HL-60/S4 treated with retinoic acid at 250 ng/mL for 4 days and 3 days (cell line): ENCODE results near the gene SBK1.

ENCODE experiments used
- in situ Hi-C: fragments of 300-500 bp; cut with MboI; formaldehyde crosslinking; loops from 2 replicates; pipeline ENCODE4 v1.7.0; 2022; ENCODE audit warnings: low sequenced_read_pairs

Gene SBK1

DNA sequence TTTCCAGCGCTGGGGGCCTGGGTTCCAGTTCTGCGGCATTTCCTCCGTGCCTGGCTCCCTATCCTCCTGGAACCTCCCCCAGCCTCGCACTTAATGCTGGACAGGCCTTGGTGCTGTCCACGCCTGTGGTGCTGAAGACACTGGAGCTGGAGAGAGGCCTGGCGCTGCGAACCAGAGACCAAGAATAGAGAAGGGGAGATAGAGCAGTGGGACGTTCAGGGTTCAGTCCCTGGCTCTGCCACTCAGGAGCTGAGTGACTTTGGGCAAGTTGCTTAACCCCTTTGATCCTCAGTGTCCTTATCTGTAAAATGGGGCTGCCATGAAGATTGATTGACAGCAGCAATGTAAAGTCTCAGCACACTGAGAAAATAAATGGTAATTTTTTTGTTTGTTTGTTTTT, 11.9 kb downstream of the SBK1 start:
- in situ Hi-C loops, result no loop called here

DNA sequence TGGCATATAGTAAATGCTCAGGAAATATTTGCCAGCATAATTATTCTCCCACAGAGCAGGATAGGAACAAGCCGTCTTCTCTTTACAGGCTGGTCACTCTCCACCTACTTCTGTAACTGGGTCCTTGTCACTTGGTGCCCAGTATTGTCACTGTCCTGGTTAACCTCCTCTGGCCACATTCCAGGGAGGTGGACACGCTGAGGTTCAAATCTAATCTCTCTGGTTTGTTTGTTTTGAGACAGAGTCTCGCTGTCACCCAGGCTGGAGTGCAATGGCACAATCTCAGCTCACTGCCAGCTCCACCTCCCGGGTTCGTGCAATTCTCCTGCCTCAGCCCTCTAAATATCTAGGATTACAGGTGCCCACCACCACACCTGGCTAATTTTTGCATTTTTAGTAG, 15.6 kb downstream of the SBK1 start:
- in situ Hi-C loops, result no loop called here

DNA sequence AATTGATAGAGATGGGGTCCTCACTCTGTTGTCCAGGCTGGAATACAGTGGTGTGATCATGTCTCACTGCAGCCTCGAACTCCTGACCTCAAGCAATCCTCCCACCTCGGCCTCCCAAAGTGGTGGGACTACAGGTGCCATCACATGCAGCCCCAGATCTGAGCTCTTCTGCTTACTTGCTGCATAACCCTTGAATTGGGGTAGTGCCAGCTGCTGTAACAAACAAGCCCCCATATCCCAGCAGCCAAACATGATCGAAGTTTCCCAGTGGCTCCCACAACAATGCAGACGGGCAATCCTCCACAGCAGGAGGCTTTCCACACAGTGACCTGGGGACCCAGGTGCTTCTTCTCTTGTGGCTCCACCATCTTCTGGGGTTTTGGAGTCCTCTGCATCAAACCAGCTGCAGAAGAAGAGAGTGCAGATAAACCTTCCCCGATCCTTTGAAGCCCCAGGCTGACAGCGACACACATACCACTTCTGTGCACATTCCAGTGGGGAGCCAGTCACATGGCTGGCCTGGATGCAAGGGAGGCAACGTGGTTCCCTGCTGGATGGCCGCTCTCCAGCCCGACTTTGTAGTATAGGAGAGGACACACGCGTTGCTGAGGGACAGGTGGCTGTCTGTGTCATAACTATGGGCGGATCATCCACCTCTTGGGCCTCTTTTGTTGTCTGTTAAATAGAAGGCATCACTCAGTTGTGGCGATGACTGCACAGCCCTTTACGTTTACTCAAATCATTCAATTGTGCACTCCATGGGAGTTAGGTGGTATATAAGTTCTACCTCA, 16.7 kb downstream of the SBK1 start:
- in situ Hi-C loops, result no loop called here

DNA sequence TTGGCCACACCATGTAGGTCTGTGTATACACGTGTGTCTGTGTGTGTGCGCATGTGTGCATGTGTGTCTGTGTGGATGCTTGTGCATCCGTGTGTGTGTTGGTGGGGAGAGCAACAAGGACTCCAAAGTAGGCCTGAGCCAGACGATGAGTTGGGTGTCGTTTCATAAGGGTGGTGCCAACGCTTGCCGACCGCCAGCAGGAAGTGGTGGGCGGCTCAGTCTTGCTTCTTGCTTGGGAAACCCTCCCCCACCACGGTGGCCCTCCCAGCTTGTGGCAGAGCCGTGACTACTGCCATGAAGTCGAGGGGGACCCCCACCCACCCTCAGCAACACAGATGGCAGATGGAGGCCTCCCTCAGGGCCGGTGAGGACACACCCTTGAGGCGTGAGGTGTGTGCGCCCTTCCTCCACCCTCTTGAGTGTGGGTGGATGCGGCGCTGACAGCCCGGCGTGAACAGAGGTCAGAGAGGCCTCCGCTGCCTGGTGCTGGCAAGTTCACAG, 17.5 kb downstream of the SBK1 start:
- in situ Hi-C loops, result no loop called here

DNA sequence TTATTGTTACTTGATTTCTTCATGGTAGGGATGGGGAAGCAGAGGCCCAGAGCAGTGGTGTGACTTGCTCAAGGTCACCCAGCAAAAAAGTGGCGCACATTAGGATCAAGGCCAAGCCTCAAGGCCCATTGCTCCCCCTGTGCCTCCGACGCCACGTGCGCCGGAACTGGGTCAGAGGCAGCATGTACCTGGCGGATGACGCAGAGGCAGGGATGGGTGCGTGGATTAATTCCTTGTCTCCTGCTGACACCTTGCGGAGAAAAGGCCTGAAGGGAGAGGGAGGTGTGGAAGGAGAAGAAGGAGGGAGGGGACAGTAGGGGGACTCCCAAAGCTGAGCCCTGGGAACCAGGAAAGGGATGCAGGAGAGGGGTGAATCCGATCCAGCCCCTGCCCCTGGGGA, 18.5 kb downstream of the SBK1 start:
- in situ Hi-C loops, result no loop called here

DNA sequence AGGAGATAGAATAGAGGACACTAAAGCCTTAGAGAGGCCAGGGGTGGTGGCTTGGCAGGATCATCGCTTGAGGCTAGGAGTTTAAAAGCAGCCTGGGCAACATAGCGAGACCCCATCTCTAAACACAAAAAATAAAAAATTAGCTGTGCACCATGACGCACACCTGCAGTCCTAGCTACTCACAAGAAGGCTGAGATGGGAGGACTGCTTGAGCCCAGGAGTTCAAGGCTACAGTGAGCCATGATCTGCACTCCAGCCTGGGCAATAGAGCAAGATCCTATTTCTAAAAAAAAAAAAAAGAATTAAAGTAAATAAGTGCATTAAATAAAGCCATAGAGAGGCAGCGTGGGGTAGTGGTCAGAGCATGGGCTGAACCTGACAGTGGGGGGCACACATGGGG, 19.1 kb downstream of the SBK1 start:
- in situ Hi-C loops, result no loop called here

DNA sequence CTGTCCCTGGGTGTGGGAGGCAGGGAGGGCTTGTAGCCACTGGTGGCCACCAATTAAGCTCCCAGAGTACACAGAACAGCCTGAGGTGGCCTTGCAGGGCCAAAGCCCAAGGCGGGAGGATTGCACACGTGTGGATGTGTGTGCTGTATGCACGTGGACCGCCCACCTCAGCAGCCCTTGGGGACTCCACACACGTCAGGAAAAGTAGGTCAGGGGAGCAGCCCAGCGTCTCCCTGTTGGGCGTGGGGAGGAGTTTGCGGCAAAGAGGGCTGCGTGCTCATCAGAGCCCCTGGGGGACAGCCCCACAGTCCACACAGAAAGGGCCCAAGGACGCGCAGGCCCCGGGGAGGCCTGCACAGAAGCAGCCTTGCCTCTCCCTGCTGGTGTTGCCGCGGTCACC, 19.6 kb downstream of the SBK1 start:
- in situ Hi-C loops, result no loop called here

DNA sequence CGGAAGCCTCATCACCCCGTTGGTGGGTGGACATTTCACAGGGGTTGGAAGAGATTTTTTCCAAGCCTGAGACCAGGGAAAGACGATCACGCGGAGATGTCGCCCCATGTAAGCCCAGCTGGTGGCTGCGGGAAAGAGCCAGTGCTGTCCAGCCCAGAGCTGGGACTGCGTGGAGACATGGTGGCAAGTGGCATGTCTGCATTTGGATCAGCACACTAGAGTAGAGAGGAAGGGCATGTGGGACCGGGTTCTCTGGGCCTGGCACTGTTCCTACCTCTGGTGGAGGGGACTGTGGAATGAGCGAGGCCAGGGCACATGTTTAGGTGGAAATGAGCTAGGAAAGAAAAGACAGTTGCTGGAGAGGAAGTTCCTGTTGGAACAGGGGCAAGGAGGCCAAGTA, 20.0 kb downstream of the SBK1 start:
- in situ Hi-C loops, result no loop called here

DNA sequence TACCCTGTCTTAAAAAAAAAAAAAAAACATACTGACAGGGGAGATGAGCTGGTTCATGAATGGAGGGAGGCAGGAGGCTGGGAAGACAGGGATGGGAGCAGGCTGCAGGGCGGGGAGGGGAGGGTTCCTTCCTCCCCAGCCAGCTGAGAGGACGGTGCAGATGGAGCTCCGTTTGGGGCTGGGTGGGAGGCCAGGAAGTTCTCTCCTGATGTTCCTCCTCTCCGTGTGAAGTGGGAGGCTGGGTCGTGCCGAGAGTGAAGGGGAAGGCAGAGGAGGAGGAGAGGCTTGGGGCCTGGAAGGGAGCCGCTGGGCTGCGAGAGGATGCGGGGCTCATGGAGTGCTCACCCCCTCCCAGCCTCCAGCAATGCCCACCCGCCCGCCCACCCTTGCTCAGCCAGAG, 21.3 kb downstream of the SBK1 start:
- in situ Hi-C loops, result no loop called here

DNA sequence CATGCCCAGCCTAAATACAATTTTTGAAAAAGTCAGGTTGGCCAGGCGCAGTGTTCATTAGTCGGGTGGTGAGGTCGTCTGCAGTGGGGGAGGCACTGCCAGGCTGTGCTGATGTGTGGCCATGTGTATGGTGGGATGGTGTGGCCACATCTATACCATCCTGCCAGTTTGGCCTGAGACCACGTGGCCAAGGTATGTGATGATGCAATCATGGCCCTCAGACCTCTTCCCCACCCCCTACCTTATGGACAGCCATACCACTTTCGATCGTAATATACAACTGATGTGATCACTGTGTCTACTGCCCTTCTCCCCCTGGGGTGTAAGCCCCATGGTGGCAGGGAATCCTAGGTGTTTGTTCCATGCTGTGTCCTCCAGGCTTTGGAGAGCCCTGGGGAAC, 23.7 kb downstream of the SBK1 start:
- in situ Hi-C loops, result no loop called here

DNA sequence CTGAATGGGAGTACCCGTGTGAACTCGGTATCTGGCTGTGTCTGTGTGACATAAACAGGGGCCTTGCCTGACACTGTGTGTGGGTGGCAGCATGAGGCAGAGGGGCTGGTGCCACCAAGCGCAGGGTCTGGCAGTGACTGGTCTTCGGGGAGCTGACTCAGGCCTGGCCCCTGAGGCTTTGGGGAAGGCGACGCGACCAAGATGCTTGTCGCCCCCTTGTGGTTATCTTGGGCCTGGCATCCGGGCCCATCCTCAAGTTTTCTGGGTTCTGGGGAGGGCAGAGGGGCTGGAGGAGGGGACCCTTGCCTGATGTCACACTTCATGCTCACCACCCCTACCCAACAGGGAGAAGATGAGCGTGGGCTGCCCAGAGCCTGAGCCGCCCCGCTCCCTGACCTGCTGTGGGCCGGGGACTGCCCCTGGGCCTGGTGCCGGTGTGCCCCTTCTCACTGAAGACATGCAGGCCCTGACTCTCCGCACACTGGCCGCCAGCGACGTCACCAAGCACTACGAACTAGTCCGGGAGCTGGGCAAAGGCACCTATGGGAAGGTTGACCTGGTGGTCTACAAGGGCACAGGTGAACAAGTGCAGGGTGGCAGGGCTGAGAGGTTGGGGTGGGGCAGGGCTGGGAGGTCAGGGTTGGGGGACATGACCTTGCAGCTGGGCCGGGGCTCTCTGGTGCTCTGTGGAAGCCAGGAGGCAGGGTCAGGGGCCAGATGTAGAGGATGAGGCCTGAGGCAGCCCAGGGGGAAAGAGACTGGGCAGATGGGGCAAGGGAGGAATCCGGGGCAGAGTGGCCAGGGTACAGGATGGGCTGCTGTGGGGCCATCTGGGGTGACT, 24.9 kb downstream of the SBK1 start:
- in situ Hi-C loops, result no loop called here

DNA sequence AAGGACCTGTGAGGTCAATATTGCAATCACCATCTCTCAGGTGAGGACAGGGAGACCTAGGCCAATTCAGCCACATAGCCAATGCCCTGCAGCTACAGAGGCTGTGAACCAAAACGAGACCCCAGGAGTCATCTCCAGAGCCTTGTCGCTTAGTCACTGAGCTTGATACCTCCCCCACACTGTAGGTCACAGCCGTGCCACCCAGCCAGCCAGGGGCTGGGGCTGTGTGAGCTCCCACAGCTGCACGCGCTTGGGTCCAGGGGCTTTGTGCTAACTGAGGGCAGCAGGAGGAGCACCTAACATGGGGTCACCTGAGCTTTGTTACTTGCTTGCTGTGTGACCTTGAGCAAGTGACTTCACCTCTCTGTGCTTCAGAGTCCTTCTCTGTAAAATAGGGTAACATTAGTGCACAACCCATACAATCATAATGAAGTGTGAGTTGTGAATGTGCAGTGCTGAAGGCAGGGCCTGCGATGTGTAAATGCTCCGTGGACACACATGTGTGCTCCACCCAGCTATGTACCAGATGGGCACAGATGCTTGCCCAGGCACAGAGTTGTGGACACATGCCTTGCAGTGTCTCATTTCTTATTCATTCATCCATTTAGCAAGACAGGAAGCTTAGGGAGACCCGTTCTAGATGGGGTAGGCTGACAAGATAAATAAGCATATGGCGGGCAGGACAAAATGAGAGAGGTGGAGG, 25.9 kb downstream of the SBK1 start:
- in situ Hi-C loops, result no loop called here

DNA sequence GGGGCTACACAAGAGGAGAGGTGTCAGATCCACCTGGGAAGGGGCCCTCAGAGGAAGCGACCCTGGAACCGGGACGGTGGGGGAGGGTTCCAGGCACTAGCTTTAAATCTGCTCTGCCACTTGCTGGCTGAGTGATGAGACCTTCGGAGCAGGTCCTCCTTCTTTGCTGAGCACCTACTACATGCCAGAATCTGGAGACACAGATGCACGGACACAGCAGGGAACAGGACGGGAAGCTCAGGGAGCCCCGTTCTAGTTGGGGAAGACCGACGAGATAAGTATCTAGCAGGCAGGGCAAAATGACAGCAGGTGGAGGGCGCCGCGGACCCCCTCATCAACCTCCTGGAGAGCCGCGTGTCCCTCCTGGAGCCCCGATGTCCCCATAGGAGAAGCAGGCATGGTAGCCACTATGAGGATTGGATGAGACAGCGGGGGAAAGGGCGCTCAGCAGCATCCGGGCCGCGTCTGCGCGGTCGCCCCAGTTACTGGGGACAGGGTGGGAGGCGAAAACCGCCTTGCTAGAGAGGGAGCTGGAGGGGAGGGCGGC, 27.2 kb downstream of the SBK1 start:
- in situ Hi-C loops, result no loop called here

DNA sequence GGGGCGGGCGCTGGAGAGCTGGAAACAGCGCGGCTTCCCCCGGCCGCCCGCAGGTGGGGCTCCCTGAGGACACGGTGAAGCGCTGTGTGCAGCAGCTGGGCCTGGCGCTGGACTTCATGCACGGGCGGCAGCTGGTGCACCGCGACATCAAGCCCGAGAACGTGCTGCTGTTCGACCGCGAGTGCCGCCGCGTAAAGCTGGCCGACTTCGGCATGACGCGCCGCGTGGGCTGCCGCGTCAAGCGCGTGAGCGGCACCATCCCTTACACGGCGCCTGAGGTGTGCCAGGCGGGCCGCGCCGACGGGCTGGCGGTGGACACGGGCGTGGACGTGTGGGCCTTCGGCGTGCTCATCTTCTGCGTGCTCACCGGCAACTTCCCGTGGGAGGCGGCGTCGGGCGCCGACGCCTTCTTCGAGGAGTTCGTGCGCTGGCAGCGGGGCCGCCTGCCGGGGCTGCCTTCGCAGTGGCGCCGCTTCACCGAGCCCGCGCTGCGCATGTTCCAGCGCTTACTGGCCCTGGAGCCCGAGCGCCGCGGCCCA, 27.8 kb downstream of the SBK1 start:
- in situ Hi-C loops, result no loop called here

DNA sequence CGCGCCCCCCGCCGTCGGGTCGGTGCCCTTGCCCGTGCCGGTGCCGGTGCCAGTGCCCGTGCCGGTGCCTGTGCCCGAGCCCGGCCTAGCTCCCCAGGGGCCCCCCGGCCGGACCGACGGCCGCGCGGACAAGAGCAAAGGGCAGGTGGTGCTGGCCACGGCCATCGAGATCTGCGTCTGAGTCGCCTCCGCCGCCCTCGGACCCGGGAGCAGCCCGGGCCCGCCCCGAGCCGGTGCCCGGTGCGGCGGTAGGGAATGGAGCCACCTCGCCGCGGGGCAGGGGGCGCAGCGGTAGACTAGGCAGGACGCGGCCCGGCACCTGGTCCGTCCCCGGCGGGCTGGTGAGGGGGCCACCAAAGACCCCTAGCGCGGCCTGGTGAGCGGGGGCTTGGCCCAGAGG, 28.4 kb downstream of the SBK1 start:
- in situ Hi-C loops, result no loop called here

DNA sequence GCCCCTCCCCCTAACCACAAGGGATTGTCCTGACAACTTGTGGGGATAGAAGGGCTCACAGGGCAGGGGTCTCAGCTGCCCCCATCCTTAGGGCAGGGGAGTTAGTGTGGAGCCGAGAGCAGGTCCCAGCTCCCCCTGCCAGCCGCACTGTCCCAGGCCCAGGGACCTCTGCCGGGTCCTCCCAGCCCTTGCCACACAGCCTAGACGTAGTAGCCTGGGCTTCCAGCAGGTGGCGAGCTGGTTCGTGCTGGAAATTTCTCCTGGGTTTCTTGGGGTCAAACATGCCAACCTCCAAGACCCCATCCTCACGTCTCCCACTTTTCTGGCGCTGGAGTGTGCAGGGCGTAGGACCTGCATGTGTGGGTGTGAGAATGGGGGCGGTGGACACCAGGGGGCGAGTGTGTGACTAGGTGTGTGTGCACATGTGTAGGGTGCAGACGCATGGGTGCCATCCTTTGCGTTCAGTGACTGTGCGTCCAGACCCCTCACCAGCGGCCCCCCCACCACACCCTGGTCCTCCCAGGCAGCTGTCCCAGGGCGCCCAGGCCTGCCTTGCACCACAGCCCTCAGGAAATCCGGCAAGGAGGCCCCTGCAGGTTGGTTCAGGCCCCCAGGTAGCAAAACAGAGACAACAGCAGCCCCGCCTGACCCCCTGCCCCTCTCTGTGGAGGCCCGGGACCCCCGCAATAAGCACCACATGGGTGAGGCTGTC, 29.5 kb downstream of the SBK1 start:
- in situ Hi-C loops, result no loop called here

DNA sequence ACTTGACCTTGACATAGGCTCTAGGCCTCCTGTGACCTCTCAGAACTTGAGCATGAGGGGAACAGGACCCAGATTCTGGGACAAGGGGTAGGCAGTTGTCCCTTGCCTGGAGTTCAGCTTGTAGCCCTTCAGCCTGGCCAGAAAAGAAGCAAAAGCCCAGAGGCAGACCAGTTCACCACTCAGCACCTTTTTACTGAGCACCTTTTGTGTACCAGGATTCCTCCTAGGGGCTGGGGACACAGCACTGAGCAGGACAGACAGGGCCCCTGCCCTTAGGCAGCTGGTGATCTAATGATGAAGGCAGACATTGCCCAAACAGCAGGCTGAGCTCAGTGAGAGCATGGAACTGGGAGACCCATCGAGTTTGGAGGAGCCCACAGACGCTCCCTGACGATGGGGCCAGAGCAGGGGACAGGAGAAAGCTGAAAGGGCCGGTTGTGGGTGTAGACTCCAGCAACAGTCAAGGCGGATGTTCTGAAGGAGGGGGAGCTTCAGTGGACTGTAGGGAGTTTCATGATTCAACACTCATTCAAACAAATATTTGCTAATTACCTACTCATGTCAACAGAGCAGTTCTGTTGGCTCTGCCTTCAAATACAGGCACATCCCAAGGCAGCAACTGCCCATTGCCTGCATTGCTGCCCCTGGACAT, 32.0 kb downstream of the SBK1 start:
- in situ Hi-C loops, result no loop called here

DNA sequence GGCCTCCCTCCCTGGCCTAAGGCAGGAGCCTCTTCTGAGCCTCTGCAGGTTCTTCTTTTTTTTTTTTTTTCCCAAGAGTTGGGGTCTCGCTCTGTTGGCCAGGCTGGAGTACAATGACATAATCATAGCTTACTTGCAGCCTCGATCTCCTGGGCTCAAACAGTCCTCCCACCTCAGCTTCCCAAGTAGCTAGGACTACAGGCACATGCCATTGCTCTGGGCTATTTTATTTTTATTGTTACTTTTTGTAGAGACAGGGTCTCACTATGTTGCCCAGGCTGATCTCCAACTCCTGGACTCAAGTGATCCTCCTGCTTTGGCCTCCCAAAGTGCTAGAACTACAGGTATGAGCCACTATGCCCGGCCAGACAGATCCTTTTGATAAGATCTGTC, 32.6 kb downstream of the SBK1 start:
- in situ Hi-C loops, result no loop called here

DNA sequence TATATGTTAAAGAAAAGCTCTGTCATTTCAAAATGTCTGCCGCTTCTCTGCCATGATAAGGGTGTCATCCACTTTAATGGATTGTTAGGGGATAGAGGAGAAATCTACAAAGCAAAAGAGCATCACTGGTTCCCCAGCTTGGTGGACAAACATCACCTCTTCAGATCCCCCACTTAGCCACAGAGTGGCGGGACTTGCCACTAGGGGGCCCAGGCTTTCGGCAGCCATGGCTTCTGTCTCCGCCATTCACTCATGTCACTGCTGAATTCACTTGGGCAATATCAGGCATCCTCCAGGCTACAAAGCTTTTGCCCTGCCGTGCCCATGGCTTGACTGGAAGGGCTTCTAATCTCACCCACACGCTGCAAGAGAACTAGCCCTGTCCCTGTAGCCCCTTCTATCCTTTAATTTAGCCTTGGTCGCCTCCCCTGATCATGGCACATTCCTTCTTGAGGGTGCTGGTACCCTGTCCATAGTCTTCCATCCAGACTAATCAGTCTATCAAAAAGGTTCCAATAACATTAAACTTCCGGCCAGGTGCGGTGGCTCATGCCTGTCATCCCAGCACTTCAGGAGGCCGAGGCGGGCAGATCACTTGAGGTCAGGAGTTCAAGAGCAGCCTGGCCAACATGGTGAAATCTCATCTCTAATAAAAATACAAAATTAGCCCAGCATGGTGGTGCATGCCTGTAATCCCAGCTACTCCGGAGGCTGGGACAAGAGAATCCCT, 34.7 kb downstream of the SBK1 start:
- in situ Hi-C loops, result no loop called here
